Keratinocyte (primary cell): ENCODE data around the gene AGPAT3. TPM values are rescaled to one million over a fixed set of nuclear protein-coding genes. Genes with fewer than 3 reads are reported as not detected.

Experiments used
- DNase-seq: peaks from one replicate; pipeline ENCODE4 v3.0.0-alpha.2; 2011; ENCODE audit warnings: low read depth, missing footprints, low spot score
- FAIRE-seq: peaks from 2 replicates; lab custom pipeline; 2011; peaks lifted over from hg19 to GRCh38; lab: Jason Lieb, UNC
- H2AFZ ChIP-seq: 2 replicates; pipeline ENCODE4 v1.6.0; 2012; ENCODE audit warnings: low read length, control low read depth, inconsistent platforms; ENCODE audit not compliant: control insufficient read depth
- H3K27ac ChIP-seq: 2 replicates; pipeline ENCODE4 v1.5.1; 2011; ENCODE audit warnings: low read length; ENCODE audit not compliant: control insufficient read depth, insufficient read depth
- H3K27me3 ChIP-seq: 3 replicates; pipeline ENCODE4 v1.6.0; 2011; ENCODE audit warnings: low read length; ENCODE audit not compliant: control insufficient read depth, insufficient read depth; ENCODE audit errors: extremely low read depth
- H3K36me3 ChIP-seq, 2 experiments: 2 replicates in 1 of 2; 3 replicates in 1 of 2; pipeline ENCODE4 v1.5.1; 2011; ENCODE audit warnings: low read length in 2 of 2, mild to moderate bottlenecking in 1 of 2; ENCODE audit not compliant: control insufficient read depth in 2 of 2, insufficient read depth in 2 of 2; ENCODE audit errors: extremely low read depth in 1 of 2
- H3K4me1 ChIP-seq: 3 replicates; pipeline ENCODE4 v1.5.1; 2011; ENCODE audit warnings: low read length; ENCODE audit not compliant: control insufficient read depth, insufficient read depth; ENCODE audit errors: extremely low read depth
- H3K4me2 ChIP-seq: 3 replicates; pipeline ENCODE4 v1.6.0; 2011; ENCODE audit warnings: low read depth, low read length; ENCODE audit not compliant: control insufficient read depth, insufficient read depth; ENCODE audit errors: extremely low read depth
- H3K4me3 ChIP-seq, 3 experiments: fragments of 200-600 bp in 1 of 3; sonication (generic) in 1 of 3; 2 replicates in 2 of 3; 3 replicates in 1 of 3; pipeline ENCODE4 v1.5.1; 2011 to 2016; ENCODE audit warnings: low read length in 3 of 3, mild to moderate bottlenecking in 3 of 3, control low read depth in 2 of 3, inconsistent platforms in 1 of 3, low read depth in 1 of 3, mixed read lengths in 1 of 3, mixed run types in 1 of 3, moderate library complexity in 1 of 3; ENCODE audit not compliant: control insufficient read depth in 2 of 3, insufficient read depth in 2 of 3; ENCODE audit errors: extremely low read depth in 1 of 3
- H3K79me2 ChIP-seq: 2 replicates; pipeline ENCODE4 v1.6.0; 2012; ENCODE audit warnings: low read length; ENCODE audit not compliant: control insufficient read depth, insufficient read depth
- H3K9ac ChIP-seq: 3 replicates; pipeline ENCODE4 v1.6.0; 2011; ENCODE audit warnings: low read length; ENCODE audit not compliant: control insufficient read depth, insufficient read depth; ENCODE audit errors: extremely low read depth
- H3K9me1 ChIP-seq: 3 replicates; pipeline ENCODE4 v1.6.0; 2011; ENCODE audit warnings: low read length; ENCODE audit not compliant: control insufficient read depth, insufficient read depth; ENCODE audit errors: extremely low read depth
- H3K9me3 ChIP-seq: 2 replicates; pipeline ENCODE4 v1.5.1; 2012; ENCODE audit warnings: low read depth, low read length; ENCODE audit not compliant: control insufficient read depth
- H4K20me1 ChIP-seq: 3 replicates; pipeline ENCODE4 v1.6.0; 2011; ENCODE audit warnings: low read length; ENCODE audit not compliant: control insufficient read depth, insufficient read depth; ENCODE audit errors: extremely low read depth
- CTCF ChIP-seq, 3 experiments: IDR thresholded peaks in 1 of 3; conservative IDR thresholded peaks in 1 of 3; optimal IDR thresholded peaks in 1 of 3; 2 replicates in 2 of 3; 3 replicates in 1 of 3; pipeline versions ENCODE3 to v1.5.1; 2011; ENCODE audit warnings: low read length in 3 of 3, mild to moderate bottlenecking in 3 of 3, moderate library complexity in 2 of 3, control low read depth in 1 of 3, inconsistent platforms in 1 of 3; ENCODE audit not compliant: insufficient read depth in 2 of 3; ENCODE audit errors: extremely low read depth in 1 of 3
- EZH2 ChIP-seq: IDR thresholded peaks from one replicate; pipeline ENCODE4 v1.6.1; 2012; ENCODE audit warnings: inconsistent platforms, mild to moderate bottlenecking, low read length, moderate library complexity
- dilution Hi-C: fragments of 300-500 bp; cut with MboI; formaldehyde crosslinking; loops from one replicate; pipeline ENCODE4 v1.7.0; 2020; ENCODE audit warnings: low sequenced_read_pairs; ENCODE audit not compliant: extremely low pct_ligation_motif_present
- polyA plus RNA-seq, 5 experiments: library from polyadenylated mRNA; depleted of rRNA in 3 of 5; stranded (reverse) in 3 of 5; stranded (forward) in 1 of 5; unstranded in 1 of 5; fragments of >200 nt; gene quantifications; 1 replicate in 1 of 5; 2 replicates in 3 of 5; 3 replicates in 1 of 5; pipeline versions ENCODE4 v1.2.1 to v1.2.3, GENCODE V29; 2011 to 2012; ENCODE audit warnings: missing spikeins in 2 of 5, low read depth in 1 of 5, low replicate concordance in 1 of 5

The AGPAT3 gene
- polyA plus RNA-seq, 1 donor (not counting 4 experiments of a cell fraction or from before 2014, with no cell fraction given): 21.7 TPM

GRCh38 chr21:43930074-43930847, 65.2 kb downstream of the AGPAT3 start:
- Histone ChIP-seq H3K27me3 (no peaks in the 10 kb centered on the region), H3K36me3 (peaks cover 6 to 8% of the 10 kb centered on the region in 2 experiments), H3K4me1 (peaks cover 2% of the 10 kb centered on the region), H3K4me2 (no peak overlapping the region), H3K27ac (no peak overlapping the region), H4K20me1 (no peaks in the 10 kb centered on the region), H3K4me3 (no peak overlapping the region), H3K79me2 (peaks cover 6% of the 10 kb centered on the region), H3K9ac (no peak overlapping the region), H3K9me1 (no peaks in the 10 kb centered on the region), H3K9me3 (no peaks in the 10 kb centered on the region), H2AFZ (no peak overlapping the region)
- no peak for TF ChIP-seq EZH2
- TF ChIP-seq CTCF (optimal IDR thresholded peaks at IDR 0.05 in 1 of 3, IDR thresholded peaks at IDR 0.05 in 1 of 3, conservative IDR thresholded peaks at IDR 0.05 in 1 of 3; ENCODE audit: extremely low read depth in 1 of 3, insufficient read depth in 2 of 3, low read length in 3 of 3): no peak
- FAIRE-seq: no peak
- dilution Hi-C loops: no loop called here
- no peak for DNase-seq

GRCh38 chr21:43930848-43931375, 65.9 kb downstream of the AGPAT3 start:
- no peak overlapping the region for H3K9ac ChIP-seq
- FAIRE-seq (no peak), DNase-seq (no peak)
- H3K4me3 ChIP-seq: no peak overlapping the region
- no peaks in the 10 kb centered on the region for H4K20me1 ChIP-seq
- H3K4me1 ChIP-seq: peaks cover 2% of the 10 kb centered on the region
- H3K36me3 ChIP-seq: peaks cover 4 to 7% of the 10 kb centered on the region in 2 experiments
- TF ChIP-seq EZH2 (no peak), CTCF (optimal IDR thresholded peaks at IDR 0.05 in 1 of 3, IDR thresholded peaks at IDR 0.05 in 1 of 3, conservative IDR thresholded peaks at IDR 0.05 in 1 of 3; ENCODE audit: extremely low read depth in 1 of 3, insufficient read depth in 2 of 3, low read length in 3 of 3) (no peak)
- H3K27me3 ChIP-seq: no peaks in the 10 kb centered on the region
- no peak overlapping the region for H3K4me2 ChIP-seq
- no peaks in the 10 kb centered on the region for H3K9me1 ChIP-seq
- no peak overlapping the region for H3K27ac ChIP-seq
- dilution Hi-C loops: no loop called here
- peaks cover 6% of the 10 kb centered on the region for H3K79me2 ChIP-seq
- H3K9me3 ChIP-seq: no peaks in the 10 kb centered on the region
- H2AFZ ChIP-seq: no peak overlapping the region
